GM23338 (cell line): ENCODE results near the gene ZNF865. TPM values are rescaled to one million over a fixed set of nuclear protein-coding genes. Genes with fewer than 3 reads are reported as not detected.

ENCODE experiments used
- ATAC-seq: fragments of 200-7000 bp; cut with Tn5 transposase; 3 replicates; pipeline ENCODE4 v1.9.1; 2020
- DNase-seq: peaks from one replicate; pipeline ENCODE4 v3.0.0-alpha.2; 2015; ENCODE audit warnings: low spot score
- H2AFZ ChIP-seq: fragments of 200-600 bp; sonication (generic); 2 replicates; pipeline ENCODE4 v1.8.0; 2016; ENCODE audit warnings: antibody characterized with exemption, mild to moderate bottlenecking, moderate library complexity
- H3F3A ChIP-seq: fragments of 200-600 bp; sonication (generic); replicated peaks from 2 replicates; pipeline ENCODE4 v1.8.0; 2017; ENCODE audit warnings: antibody characterized with exemption, mixed run types, low read depth
- H3K27ac ChIP-seq: fragments of 200-600 bp; sonication (generic); 2 replicates; pipeline ENCODE4 v1.6.1; 2016; ENCODE audit warnings: low read depth
- H3K27me3 ChIP-seq: fragments of 200-600 bp; sonication (generic); 2 replicates; pipeline ENCODE4 v1.8.0; 2016; ENCODE audit warnings: mild to moderate bottlenecking, mixed run types, moderate library complexity; ENCODE audit not compliant: insufficient read depth
- H3K36me3 ChIP-seq: fragments of 200-600 bp; sonication (generic); 2 replicates; pipeline ENCODE4 v1.8.0; 2016; ENCODE audit warnings: mild to moderate bottlenecking; ENCODE audit not compliant: insufficient read depth
- H3K4me1 ChIP-seq: fragments of 200-600 bp; sonication (generic); 2 replicates; pipeline ENCODE4 v1.8.0; 2016; ENCODE audit warnings: mild to moderate bottlenecking, moderate library complexity; ENCODE audit not compliant: insufficient read depth
- H3K4me2 ChIP-seq: fragments of 200-600 bp; sonication (generic); 2 replicates; pipeline ENCODE4 v1.7.1; 2017; ENCODE audit warnings: mixed run types
- H3K4me3 ChIP-seq: fragments of 200-600 bp; sonication (generic); 2 replicates; pipeline ENCODE4 v1.6.1; 2016; ENCODE audit warnings: mixed run types
- H3K79me2 ChIP-seq: fragments of 200-600 bp; sonication (generic); replicated peaks from 2 replicates; pipeline ENCODE4 v1.8.0; 2017; ENCODE audit warnings: mild to moderate bottlenecking; ENCODE audit not compliant: insufficient read depth
- H3K9me2 ChIP-seq: fragments of 200-600 bp; sonication (generic); 2 replicates; pipeline ENCODE4 v1.8.0; 2017; ENCODE audit not compliant: insufficient read depth
- H4K20me1 ChIP-seq: fragments of 200-600 bp; sonication (generic); replicated peaks from 2 replicates; pipeline ENCODE4 v1.8.0; 2017; ENCODE audit warnings: mild to moderate bottlenecking; ENCODE audit not compliant: insufficient read depth
- H3K27ac Mint-ChIP-seq: 2 replicates; pipeline ENCODE4 v1.8.0; 2020; ENCODE audit warnings: inconsistent platforms, mild to moderate bottlenecking, moderate library complexity, mixed read lengths
- H3K27me3 Mint-ChIP-seq: 3 replicates; pipeline ENCODE4 v1.8.0; 2022; ENCODE audit warnings: low read depth, mild to moderate bottlenecking, moderate library complexity, mixed read lengths, inconsistent platforms; ENCODE audit not compliant: insufficient read depth, poor library complexity
- H3K36me3 Mint-ChIP-seq: 3 replicates; pipeline ENCODE4 v1.8.0; 2021; ENCODE audit warnings: low read depth, mild to moderate bottlenecking, inconsistent platforms, moderate library complexity, mixed read lengths
- H3K4me1 Mint-ChIP-seq: 3 replicates; pipeline ENCODE4 v1.8.0; 2020; ENCODE audit warnings: mild to moderate bottlenecking, inconsistent platforms, mixed read lengths
- H3K4me3 Mint-ChIP-seq: 3 replicates; pipeline ENCODE4 v1.8.0; 2021; ENCODE audit warnings: moderate library complexity, mild to moderate bottlenecking, inconsistent platforms, mixed read lengths
- H3K9me3 Mint-ChIP-seq: 3 replicates; pipeline ENCODE4 v1.8.0; 2020; ENCODE audit warnings: moderate library complexity, mild to moderate bottlenecking, inconsistent platforms, mixed read lengths
- JUNB ChIP-seq: IDR thresholded peaks from one replicate; pipeline ENCODE4 v1.6.1; 2016; ENCODE audit warnings: antibody characterized with exemption; ENCODE audit not compliant: unreplicated experiment
- NANOG ChIP-seq: IDR thresholded peaks from 2 replicates; pipeline ENCODE4 v1.6.1; 2016; ENCODE audit warnings: antibody characterized with exemption, borderline replicate concordance
- STAT1 ChIP-seq: IDR thresholded peaks from one replicate; pipeline ENCODE4 v1.6.1; 2016; ENCODE audit warnings: antibody characterized with exemption; ENCODE audit not compliant: unreplicated experiment
- ZNF114 ChIP-seq: fragments of 250-450 bp; sonication (Bioruptor Pico); IDR thresholded peaks from 2 replicates; pipeline ENCODE4 v1.5.0; 2020; ENCODE audit warnings: mild to moderate bottlenecking, moderate library complexity
- ZNF331 ChIP-seq: fragments of 250-450 bp; sonication (Bioruptor Pico); IDR thresholded peaks from 2 replicates; pipeline ENCODE4 v1.5.0; 2020; ENCODE audit warnings: low read depth, mild to moderate bottlenecking, moderate library complexity
- polyA plus RNA-seq: library from polyadenylated mRNA; unstranded; fragments of >200 nt; fragmentation: Nextera tagmentation; extraction: Ambion mirVana; gene quantifications from 2 replicates; pipeline ENCODE4 v1.2.1, GENCODE V29; 2016
- total RNA-seq: library from RNA; depleted of rRNA; stranded (reverse); fragments of >200 nt; shearing (Covaris generic); gene quantifications from 2 replicates; pipeline ENCODE4 v1.2.3, GENCODE V29; 2014
- TF ChIP-seq, protein P1 (sequence below): fragments of 250-450 bp; sonication (Bioruptor Pico); IDR thresholded peaks from 2 replicates; pipeline ENCODE4 v1.5.0; 2020; ENCODE audit warnings: mild to moderate bottlenecking, moderate library complexity
- TF ChIP-seq, protein P2 (sequence below): IDR thresholded peaks from 2 replicates; pipeline ENCODE4 v1.6.1; 2016; ENCODE audit warnings: antibody characterized with exemption

The ZNF865 gene
- total and polyA plus RNA-seq, 2 experiments from 2014 or later, result 2.2 to 12.1 TPM

DNA sequence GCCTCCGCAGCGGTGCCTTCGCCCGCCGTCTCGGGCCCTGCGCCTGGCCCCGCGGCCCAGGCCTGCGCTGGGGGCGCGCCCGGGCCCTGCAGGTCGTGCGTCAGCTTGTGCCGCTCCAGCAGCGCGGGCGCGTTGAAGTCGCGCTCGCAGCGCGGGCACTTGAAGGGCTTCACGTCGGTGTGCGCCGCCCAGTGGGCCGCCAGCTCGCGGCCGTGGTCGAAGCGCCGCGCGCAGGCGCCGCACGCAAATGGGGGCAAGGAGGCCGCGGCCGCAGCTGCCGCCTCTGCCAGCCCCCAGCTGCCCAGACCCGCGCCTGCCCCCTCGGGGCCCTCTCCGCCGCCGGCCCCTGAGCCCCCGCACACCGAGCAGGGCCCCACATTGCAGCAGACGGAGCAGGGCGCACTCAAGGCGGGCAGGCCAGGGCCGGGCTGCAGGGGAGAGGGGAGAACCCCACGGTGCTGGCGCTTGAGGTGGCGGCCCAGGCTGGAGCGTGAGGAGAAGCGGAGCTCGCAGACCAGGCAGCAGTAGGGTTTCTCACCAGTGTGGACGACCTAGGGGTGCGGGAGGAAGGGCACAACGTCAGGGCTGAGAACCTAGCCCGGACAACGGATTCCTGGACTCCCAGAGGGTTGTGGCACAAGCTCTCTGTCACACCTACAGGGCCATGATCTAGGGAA is 12.2 kb upstream of the ZNF865 start (continued):
- TF ChIP-seq, protein P1, sequence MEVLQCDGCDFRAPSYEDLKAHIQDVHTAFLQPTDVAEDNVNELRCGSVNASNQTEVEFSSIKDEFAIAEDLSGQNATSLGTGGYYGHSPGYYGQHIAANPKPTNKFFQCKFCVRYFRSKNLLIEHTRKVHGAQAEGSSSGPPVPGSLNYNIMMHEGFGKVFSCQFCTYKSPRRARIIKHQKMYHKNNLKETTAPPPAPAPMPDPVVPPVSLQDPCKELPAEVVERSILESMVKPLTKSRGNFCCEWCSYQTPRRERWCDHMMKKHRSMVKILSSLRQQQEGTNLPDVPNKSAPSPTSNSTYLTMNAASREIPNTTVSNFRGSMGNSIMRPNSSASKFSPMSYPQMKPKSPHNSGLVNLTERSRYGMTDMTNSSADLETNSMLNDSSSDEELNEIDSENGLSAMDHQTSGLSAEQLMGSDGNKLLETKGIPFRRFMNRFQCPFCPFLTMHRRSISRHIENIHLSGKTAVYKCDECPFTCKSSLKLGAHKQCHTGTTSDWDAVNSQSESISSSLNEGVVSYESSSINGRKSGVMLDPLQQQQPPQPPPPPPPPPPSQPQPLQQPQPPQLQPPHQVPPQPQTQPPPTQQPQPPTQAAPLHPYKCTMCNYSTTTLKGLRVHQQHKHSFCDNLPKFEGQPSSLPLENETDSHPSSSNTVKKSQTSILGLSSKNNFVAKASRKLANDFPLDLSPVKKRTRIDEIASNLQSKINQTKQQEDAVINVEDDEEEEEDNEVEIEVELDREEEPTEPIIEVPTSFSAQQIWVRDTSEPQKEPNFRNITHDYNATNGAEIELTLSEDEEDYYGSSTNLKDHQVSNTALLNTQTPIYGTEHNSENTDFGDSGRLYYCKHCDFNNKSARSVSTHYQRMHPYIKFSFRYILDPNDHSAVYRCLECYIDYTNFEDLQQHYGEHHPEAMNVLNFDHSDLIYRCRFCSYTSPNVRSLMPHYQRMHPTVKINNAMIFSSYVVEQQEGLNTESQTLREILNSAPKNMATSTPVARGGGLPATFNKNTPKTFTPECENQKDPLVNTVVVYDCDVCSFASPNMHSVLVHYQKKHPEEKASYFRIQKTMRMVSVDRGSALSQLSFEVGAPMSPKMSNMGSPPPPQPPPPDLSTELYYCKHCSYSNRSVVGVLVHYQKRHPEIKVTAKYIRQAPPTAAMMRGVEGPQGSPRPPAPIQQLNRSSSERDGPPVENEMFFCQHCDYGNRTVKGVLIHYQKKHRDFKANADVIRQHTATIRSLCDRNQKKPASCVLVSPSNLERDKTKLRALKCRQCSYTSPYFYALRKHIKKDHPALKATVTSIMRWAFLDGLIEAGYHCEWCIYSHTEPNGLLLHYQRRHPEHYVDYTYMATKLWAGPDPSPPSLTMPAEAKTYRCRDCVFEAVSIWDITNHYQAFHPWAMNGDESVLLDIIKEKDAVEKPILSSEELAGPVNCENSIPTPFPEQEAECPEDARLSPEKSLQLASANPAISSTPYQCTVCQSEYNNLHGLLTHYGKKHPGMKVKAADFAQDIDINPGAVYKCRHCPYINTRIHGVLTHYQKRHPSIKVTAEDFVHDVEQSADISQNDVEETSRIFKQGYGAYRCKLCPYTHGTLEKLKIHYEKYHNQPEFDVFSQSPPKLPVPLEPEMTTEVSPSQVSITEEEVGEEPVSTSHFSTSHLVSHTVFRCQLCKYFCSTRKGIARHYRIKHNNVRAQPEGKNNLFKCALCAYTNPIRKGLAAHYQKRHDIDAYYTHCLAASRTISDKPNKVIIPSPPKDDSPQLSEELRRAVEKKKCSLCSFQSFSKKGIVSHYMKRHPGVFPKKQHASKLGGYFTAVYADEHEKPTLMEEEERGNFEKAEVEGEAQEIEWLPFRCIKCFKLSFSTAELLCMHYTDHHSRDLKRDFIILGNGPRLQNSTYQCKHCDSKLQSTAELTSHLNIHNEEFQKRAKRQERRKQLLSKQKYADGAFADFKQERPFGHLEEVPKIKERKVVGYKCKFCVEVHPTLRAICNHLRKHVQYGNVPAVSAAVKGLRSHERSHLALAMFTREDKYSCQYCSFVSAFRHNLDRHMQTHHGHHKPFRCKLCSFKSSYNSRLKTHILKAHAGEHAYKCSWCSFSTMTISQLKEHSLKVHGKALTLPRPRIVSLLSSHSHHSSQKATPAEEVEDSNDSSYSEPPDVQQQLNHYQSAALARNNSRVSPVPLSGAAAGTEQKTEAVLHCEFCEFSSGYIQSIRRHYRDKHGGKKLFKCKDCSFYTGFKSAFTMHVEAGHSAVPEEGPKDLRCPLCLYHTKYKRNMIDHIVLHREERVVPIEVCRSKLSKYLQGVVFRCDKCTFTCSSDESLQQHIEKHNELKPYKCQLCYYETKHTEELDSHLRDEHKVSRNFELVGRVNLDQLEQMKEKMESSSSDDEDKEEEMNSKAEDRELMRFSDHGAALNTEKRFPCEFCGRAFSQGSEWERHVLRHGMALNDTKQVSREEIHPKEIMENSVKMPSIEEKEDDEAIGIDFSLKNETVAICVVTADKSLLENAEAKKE (CRISPR knock-in tag), result no peak
- TF ChIP-seq NANOG (no peak), JUNB (no peak)

DNA sequence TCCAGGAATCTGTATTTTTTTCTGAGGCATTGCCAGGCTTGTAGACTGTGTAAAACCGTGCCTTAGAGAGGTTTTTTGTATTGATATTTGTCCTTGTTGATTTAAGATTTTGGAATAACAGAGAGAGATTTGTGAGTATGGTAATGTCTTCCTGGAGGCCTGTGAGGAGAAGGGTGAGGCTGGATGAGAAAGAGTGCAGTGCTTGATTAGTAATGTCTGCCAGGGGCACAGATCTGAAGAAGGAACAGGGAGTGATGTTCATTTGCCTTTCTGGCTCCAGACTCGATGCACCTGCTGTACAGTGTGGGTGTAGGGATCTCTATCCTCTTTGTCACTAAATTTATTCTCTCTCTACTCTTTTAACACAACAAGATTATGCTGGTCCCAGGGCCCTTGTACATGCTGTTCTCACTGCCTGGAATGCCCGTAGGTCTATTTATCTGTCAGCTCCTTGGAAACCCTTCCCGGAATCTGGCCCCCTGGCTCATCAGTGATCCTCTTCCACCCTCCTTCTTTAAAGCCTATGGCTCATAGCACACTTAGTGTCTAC is 10.4 kb upstream of the ZNF865 start:
- H3K27ac Mint-ChIP-seq, result no peak overlapping the region
- Histone ChIP-seq H3K4me3 (no peak overlapping the region), H4K20me1 (no peaks in the 10 kb centered on the region), H3K79me2 (no peaks in the 10 kb centered on the region), H3K4me2 (no peak overlapping the region), H3K9me2 (no peaks in the 10 kb centered on the region), H3K36me3 (0 out of 2 replicates have a peak, but pooled peaks cover 3% of the 10 kb centered on the region), H2AFZ (no peak overlapping the region), H3F3A (peaks cover 29% of the 10 kb centered on the region), H3K27me3 (peaks cover 27% of the 10 kb centered on the region), H3K4me1 (peaks cover 10% of the 10 kb centered on the region), H3K27ac (no peak overlapping the region)
- no peak for DNase-seq
- H3K36me3 Mint-ChIP-seq, result peaks cover 41% of the 10 kb centered on the region
- H3K9me3 Mint-ChIP-seq, result no peaks in the 10 kb centered on the region; the same call in 1 of the 3 replicates
- H3K27me3 Mint-ChIP-seq, result peaks cover 18% of the 10 kb centered on the region
- H3K4me1 Mint-ChIP-seq, result peaks cover 30% of the 10 kb centered on the region
- H3K4me3 Mint-ChIP-seq, result no peak overlapping the region; the same call in 2 of the 3 replicates
- no peak for ATAC-seq
- TF ChIP-seq, protein P1 (CRISPR knock-in tag), result no peak
- TF ChIP-seq ZNF331 (CRISPR knock-in tag) (no peak), STAT1 (no peak), ZNF114 (CRISPR knock-in tag) (no peak)
- TF ChIP-seq, protein P2, sequence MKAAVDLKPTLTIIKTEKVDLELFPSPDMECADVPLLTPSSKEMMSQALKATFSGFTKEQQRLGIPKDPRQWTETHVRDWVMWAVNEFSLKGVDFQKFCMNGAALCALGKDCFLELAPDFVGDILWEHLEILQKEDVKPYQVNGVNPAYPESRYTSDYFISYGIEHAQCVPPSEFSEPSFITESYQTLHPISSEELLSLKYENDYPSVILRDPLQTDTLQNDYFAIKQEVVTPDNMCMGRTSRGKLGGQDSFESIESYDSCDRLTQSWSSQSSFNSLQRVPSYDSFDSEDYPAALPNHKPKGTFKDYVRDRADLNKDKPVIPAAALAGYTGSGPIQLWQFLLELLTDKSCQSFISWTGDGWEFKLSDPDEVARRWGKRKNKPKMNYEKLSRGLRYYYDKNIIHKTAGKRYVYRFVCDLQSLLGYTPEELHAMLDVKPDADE, result no peak
